Measurements from ENCODE around the gene ANTXR1.

GRCh38 chr2:69213201-69213600 lies 200.2 kb downstream of the ANTXR1 start:
- TF ChIP-seq EZH2 (IDR thresholded peaks at IDR 0.05; ENCODE audit: low read length) (no peak), CTCF (optimal IDR thresholded peaks at IDR 0.05 in 1 of 3, IDR thresholded peaks at IDR 0.05 in 1 of 3, conservative IDR thresholded peaks at IDR 0.05 in 1 of 3; ENCODE audit: extremely low read depth in 1 of 3, insufficient read depth in 2 of 3, low read length in 3 of 3) (no peak)

Data from keratinocyte (primary cell).